Cerebellar nuclear complex (tissue), 1 donor: ENCODE data around the gene APH1A.
A peak's percentile ranks its signal among the peaks of the same experiment; 100 is the strongest.
"Not testable (repeated sequence)": the region's sequence is repeated elsewhere in the genome, so short reads cannot be mapped to it uniquely, and the experiment has no call there.

Source experiments
- DNase-seq, 2 experiments: peaks; one replicate each; lab custom pipeline; 2025; lab: John Stamatoyannopoulos, UW

APH1A gene

DNA sequence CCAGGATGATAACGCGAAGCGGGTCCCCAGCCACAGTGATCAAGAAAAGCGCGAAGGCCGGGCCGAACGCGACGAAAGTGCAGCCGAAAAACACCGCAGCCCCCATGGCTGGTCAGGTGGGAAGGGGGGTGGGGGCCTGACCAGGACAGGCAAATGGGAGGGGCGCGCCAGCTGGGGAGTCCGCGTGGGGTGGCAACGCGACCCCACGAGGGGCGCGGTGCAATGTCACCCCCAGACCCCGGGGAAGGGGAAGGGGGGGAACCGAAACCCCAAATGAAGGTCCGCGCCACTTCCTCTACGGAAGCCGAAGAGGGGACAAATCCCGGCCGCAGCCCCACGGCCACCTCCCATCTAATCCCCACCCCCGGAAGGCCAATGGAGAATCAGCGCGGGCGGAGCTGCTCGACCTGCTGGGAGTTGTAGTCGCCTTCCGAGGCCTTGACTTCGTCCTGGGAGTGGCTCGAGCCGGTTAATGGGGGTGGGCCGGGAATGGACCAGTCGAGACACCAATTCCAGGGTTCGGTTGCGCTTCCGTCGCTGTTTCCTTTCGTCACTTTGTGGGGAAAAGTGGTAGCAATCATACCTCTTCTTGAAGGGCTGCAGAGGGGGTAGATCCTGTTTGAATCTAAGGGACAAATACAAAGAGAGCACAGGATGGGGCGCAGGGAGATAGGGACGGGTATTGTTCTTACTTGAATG, at the start of gene APH1A:
Gene APH1A, minus strand, starts transcription at position 312 of the 699 bp plus-strand sequence. Its CDS starts 206 bp downstream, at position 106.
- DNase-seq = peak; percentile 68 to 90

DNA sequence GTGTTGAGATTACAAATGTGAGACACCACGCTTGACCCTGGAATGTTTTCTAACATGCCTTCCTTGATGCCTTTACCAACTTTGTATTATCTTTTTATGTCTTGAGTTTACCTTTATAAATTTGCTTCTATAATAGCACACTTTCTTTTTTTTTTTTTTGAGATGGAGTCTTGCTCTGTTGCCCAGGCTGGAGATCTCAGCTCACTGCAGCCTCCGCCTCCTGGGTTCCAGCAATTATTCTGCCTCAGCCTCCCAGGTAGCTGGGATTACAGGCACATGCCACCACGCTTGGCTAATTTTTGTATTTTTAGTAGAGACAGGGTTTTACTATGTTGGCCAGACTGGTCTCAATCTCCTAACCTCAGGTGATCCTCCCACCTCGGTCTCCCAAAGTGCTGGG, 45.9 kb upstream of the APH1A start:
- DNase-seq = not testable (repeated sequence)

DNA sequence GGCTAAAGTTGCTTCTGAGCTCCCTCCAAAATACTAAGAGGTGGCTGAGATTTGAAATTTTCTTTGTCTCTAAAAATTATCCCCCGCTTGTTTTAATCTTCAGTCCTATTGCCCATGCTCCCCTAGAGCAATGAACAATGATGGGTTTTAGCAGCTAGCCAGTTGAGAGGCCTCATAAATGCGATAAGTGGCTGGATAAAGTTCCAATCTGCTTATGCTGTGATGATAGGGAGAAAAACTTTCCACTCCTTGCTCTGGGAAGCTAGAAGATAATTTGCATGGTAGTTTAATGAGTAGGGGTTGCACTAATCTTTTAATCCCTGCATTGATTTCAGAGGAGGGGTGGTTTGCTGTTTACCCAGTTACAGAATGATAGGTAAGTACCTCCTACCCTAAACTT, 42.9 kb upstream of the APH1A start:
- DNase-seq = no peak

DNA sequence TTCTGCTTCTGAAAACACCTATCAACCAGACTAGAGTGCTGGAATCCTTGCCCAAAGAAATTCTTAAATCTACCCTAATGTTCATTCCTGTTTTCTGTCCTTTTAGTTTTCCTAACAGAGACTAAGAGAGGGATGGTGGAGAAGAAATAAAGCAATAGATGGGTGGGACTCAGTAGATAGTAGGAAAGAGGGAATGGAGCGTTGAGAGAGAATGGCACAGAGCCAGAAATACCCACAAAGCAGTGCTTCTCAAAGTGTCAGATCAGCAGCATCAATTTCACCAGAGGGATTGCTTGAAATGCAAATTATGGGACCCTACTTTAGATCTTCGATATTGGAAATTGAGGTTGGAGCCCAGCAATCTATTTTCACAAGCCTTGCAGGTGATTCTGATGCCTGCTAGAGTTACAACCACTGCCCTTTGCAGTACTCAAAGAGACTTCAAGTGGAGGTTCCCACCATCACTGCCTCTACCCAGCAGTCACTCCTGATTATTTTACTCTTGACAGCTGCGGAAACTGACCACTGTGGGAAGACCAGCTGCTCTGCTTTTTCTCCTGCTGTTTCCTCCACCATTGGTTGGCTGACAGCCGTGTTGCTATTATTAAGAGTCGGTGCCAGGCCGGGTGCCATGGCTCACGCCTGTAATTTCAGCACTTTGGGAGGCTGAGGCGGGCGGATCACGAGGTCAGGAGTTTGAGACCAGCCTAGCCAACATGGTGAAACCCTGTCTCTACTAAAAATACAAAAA, 41.1 kb upstream of the APH1A start:
- DNase-seq = no peak

DNA sequence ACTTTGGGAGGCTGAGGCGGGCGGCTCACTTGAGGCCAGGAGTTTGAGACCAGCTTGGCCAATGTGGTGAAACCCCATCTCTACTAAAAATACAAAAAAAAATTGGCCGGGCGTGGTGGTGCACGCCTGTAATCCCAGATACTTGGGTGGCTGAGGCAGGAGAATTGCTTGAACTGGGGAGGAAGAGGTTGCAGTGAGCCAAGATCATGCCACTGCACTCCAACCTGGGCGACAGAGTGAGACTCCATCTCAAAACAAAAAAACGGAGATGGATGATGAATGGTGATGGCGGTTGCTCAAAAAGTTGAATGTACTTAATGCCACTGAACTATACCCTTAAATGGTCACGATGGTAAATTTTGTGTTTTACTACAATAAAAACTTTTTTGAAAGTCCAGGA, 39.8 kb upstream of the APH1A start:
- not testable (repeated sequence) for DNase-seq

DNA sequence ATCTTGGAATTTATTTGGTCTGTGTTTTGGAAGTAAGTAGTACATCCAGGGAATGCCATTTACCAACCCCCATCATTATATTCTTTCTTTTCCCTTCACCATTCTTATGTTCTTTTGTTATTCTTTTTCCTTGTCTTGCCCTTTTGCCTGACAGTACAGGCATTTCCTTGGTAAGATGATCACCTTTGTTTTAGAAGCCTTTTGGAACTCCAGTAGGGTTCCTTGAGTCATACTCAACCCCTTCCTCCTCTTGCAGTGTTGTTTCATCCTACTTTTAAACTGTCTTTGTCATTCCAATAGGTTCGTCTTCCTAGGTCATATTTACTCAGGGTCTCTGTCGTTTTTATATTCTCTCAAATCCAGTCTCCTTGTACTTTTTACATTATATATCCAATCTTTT, 34.1 kb upstream of the APH1A start:
- DNase-seq = no peak

DNA sequence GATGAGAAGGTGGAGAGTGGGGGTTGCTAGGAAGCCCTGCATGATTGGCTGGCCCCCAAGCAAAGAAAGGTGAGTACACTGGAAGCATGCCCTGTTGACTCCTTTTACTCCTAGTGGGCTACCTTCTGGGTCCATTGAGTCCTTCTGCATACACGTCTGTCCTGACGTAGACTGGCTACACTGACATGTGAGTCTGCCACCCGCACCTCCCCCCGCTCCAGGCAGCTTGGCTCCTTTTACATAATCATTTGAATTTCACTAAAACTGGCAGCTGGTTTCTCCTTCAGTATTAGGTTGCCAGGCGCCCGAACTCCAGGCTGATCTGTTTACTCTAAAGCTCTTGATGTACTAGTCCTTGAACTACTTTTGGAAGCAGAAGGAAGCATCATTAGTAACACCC, 33.5 kb upstream of the APH1A start:
- no peak for DNase-seq

DNA sequence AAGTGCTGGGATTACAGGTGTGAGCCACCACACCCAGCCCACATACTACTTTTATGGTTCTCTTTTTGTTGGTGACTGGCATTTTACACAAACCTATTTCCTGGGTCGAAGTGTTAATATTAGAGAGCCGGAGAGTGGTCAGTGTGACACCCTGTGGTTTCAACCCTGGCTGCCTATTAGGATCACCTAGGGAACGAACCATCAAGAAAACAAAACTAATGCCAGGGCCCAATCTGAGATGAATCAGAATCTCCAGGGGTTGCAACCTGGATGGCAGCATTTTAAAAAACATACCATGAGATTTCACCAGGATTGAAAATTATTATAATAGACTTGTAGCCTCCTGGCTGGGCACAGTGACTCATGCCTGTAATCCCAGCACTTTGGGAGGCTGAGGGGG, 30.9 kb upstream of the APH1A start:
- DNase-seq = no peak

DNA sequence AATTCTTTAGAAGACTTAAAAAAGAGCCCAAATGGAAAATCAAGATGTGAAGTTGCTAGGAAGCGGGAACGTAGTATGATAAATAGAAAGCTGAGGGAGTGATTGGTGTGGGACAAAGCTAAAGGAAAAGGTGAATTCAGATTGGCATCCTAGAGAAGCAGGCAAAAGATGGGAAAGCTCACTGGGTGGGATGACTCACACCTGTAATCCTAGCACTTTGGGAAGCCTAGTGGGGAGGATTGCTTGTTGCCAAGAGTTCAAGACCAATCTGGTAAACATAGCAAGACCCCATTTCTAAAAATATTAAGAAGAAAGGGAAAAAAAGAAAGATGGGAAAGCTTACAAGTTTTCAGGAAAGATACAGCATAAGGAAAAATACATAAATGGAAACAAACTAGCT, 26.7 kb upstream of the APH1A start:
- DNase-seq = no peak

DNA sequence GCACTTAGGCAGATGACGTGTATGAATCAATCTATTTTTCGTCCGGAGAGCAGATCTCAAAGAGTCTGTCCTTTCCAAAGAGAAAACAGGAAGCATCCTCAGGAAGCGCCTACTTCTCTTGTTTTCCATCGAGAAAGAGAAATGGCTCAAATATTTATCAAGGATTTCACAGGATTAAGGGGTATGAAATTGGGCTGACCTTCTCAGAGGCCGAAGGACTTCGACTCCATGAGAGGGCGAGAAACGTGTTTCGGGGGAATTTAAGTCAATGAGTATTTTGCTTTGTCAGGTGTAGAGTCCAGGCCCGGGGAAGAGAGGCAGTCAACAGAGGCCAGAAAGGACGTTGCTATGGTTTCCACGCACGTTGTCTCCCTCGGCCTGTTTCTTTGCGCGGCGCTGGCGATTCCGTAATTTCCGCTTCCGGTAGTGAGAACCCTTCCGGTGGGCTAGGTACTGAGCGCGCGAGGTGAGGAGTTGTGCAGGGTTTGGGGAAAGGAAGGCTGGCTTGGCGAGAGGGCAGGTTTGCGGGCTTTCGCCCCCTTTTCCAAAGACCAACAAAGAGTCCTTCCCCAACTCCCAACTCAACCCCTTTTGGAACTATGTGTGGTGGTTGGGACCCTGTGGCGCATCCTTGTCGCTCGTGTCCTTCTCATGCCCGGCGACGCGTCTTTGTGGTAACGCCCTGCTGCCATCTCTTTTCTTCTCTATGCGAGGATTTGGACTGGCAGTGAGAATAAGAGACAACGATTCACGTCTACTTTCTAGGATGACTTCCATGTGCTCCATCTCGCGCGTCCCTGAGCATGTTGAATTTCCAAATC, 24.8 kb upstream of the APH1A start, which contains the start of gene MRPS21:
Gene MRPS21, plus strand, starts transcription at position 429 of the 821 bp plus-strand sequence. CDS start 506 bp downstream, outside the sequence.
- DNase-seq = peak; percentile 80 to 87

DNA sequence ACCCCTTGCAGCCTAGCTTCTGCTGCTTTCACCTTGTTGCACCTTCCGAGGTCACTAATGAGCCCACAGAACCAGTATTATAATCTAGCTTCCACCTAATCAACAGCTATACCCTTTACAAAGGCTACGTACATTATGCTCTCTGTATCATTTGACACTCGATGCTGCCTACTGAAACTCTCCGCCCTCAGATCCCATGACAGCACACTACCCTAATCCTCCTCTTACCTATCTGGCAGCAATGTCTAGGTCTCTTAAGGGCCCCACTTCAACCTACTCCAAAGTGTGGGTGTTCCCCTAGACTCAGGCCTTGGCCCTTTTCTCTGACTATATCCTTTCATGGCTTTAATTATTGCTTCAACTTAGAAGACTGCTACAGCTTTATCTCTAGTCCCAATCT, 20.0 kb upstream of the APH1A start:
- DNase-seq = no peak

DNA sequence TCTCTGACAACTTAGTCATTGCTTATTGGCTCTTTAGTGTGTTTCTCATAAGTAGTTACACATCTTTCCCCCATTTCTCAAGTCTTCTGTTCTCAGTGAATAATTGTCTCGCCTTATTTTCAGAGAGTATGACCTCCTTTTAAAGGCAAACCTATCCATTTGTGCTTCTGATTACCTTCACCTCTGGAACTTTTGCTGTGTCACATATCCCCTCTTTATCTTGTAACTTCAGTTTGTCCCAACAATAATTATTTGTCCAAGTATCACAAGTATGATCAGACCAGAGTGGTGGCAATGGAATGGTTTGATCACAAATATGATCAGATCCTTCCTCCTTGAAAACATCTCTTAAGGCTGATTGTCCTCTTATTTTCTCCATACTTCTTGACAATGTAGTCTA, 19.6 kb upstream of the APH1A start:
- DNase-seq = no peak

DNA sequence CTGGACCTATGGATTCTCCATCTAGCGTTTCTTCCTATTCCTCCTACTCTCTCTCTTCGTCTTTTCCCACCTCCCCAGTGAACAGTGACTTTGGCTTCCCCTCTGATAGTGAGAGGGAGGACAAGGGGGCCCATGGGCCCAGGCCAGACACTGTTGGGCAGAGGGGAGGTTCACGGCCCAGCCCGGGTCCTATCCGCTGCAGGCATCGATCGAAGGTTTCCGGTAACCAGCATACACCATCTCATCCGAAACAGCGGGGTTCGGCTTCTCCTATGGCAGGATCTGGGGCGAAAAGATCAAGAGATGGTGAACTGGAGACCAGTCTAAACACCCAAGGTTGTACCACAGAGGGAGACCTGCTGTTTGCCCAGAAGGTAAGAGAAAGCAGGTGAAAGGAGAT, 14.4 kb upstream of the APH1A start:
- no peak for DNase-seq

DNA sequence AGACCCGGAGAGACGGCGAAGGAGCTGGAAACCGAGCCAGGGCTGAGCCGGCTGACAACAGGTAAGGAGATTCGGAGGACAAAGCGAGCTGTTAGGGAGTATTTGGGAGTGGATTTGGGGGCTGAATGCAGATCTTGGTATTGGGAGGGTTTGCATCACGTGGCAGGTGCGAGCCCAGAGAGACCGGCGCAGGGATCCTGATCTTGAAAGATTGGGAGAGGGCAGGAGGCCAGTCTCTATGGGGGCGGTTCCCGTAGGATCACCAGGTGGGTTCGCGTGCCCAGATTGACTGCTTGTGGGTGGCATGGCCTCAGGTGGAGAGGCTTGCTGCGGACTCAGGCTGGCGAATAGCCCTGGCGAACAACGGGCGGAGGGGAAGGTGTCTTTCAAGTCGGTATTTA, 13.7 kb upstream of the APH1A start:
- DNase-seq = no peak

DNA sequence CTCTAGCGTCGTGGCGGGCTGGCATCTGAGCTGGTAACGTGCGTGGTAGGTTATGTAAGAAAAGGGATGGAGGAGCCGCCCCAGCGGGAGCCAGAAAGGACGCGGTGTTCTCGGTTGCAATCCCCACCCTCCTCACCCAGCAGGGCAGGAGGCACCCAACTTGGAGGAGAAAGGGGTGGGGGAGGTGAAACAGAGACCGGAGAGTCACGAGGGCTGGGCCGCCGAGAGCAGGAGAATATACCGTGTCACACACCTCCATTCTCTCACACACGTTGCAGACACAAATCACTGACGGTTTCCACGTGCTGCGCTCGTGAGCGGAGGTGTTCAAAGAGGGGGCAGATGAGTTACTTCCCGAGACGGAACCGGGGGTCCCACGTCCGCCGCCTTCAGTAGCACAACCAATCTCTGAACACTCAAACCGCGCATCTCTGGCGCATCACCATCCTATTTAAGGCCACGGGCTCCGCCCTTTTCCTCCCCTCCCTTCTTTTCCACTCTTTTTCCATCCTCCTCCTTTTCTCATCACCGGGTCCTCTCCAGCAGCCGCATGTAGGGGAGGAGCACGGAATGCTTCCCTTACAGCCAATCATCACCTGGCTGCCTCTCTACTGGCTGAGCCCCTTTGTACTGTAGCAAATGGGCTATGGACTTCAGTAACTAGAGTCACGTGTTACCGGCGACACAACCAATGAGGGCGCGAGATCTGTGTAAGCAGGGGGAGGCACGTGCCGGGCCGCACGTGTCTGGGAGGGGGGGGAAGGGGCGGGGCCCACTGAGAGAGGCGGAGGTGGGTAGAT, 13.1 kb upstream of the APH1A start, which contains the start of gene CIART:
Gene CIART, plus strand, starts transcription at position 797 of the 800 bp plus-strand sequence. CDS start 714 bp downstream, outside the sequence.
- peak; percentile 91 to 97 for DNase-seq

DNA sequence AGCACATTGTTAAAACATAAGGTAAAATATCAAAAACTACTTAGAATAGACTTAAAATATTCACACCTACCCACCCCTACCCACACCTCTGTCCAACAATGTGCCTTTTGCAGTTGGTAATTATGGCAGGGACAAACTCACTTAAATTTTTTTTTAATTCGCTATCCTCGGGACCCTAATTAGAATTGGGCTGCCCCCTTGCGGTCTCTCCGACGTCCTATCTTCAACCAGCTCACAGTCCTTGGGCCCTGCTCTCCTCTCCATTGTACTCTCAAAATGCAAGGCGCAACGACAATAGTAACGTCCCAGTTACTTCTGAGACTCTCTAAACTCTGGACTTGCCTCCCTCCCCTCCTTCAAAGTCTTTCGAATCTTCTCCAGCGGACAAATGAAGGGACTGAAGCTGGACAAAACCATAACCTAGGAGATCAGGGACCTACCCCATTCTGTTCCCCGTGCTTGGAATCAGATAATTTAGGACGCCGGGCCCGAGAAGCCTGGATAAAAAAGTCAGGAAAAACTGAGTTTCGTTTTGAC, 12.5 kb upstream of the APH1A start:
- peak in 1 of 2 experiments; percentile 20 for DNase-seq

DNA sequence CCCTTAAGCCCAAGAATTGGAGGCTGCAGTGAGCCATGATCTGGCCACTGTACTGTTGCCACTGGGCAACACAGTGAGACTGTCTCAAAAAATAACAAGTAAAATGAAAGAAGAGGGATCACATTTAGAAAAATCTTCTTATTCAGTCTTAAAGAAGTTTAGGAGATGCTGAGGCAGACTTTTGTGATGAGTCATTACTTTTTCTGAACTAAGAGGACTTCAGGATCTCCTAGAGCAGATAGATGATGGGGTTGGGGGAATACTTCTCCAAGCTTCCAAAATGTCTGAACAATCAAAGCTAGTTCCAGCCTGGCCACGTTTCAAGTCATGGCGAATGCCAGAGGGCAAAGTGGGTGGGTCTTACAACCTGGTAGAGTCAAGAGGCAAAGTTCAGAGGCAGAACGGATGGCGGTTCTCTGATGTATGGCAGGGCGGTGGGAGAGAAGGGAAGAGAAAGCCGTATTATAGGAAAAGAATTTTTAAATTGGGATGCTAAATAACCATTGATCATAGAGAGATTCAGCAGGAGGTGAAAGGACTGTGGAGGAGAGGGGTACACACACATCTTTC, 11.4 kb upstream of the APH1A start:
- no peak for DNase-seq

DNA sequence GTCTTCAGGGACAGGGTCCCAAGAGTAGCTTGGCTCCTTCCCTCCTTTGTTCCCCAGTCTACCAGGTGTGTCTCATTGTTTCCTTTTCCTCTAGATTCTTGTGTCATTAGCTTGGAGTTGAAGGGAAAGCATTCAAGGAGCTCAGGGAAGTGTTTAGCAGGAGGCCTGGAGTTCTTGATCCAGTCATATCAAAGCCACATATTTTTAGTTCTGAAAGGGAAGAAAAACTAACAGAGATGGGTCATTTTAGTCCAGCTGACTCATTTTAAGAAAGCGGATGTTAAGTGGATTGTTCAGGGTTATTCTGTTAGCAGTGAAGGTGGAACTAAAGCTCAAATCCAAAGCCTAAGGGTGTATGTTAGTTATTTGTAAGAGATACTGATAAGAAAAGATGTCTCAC, 4.5 kb upstream of the APH1A start:
- no peak for DNase-seq

DNA sequence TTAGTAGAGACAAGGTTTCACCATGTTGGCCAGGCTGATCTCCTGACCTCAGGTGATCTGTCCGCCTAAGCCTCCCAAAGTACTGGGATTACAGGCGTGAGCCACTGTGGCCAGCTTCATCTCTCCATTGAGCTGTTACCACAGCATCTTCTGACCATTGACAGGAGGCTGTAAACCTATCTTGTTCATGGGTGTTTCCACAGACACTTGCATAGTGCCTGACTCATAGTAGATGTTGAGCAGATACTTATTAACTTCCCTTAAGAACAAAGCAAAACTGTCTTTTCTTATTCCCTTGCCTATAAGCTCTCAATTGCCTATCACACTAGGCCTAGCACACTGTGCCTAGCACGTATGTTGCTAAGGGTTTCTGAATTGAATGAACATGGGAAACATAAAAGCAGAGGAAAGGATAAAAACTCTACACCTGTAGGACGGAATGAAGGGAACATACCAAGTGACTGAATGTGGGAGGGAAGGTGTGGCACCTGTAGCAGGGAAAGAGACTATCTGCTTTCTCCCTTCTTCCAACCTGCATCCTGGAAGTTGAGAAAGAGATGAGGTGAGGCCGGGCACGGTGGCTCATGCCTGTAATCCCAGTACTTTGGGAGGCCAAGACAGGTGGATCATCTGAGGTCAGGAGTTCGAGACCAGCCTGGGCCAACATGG, 2.6 kb upstream of the APH1A start:
- no peak for DNase-seq

DNA sequence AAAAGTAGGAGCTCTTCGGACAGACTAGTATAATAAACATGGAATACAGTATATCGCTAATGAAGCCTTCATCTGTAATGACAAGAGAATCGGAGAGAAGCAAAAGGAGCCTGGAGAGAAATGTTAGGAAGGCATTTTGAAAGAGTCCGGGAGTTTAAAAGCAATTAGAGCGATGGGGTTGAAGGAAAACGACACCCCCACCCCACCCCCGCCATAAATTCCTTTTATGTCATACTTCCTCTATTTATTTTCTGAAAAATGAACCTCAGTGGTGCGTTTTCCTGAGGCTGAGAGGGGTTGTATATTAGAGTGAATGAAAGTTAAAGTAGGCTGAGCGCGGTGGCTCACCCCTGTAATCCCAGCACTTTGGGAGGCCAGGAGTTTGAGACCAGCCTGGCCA, 635 bp upstream of the APH1A start:
- no peak for DNase-seq
